ENCODE data around the gene IER5L.
"Not testable (repeated sequence)": the region's sequence is repeated elsewhere in the genome, so short reads cannot be mapped to it uniquely, and the experiment has no call there.

Gene IER5L

GRCh38 chr9:129202613-129203555, 24.8 kb upstream of the IER5L start:
- peak; percentile 26 to 51 for DNase-seq

GRCh38 chr9:129201866-129202265, 23.8 kb upstream of the IER5L start:
- no peak for DNase-seq

- DNase-seq: no peak
These were observed 23.2 kb upstream of the IER5L start for GRCh38 chr9:129201289-129201688.

- no peak for DNase-seq
These were observed 22.2 kb upstream of the IER5L start for GRCh38 chr9:129200255-129200654.

- no peak for DNase-seq
These were observed 21.0 kb upstream of the IER5L start for GRCh38 chr9:129199044-129199435.

GRCh38 chr9:129198319-129199043, 20.4 kb upstream of the IER5L start:
- no peak for DNase-seq

- DNase-seq: no peak
These were observed 19.9 kb upstream of the IER5L start for GRCh38 chr9:129197978-129198318.

- DNase-seq: not testable (repeated sequence)
These were observed 19.0 kb upstream of the IER5L start for GRCh38 chr9:129197045-129197444.

GRCh38 chr9:129195606-129196005, 17.5 kb upstream of the IER5L start:
- no peak for DNase-seq

GRCh38 chr9:129194221-129194620, 16.2 kb upstream of the IER5L start:
- DNase-seq: no peak

GRCh38 chr9:129193655-129194054, 15.6 kb upstream of the IER5L start:
- no peak for DNase-seq

GRCh38 chr9:129191234-129191633, 13.2 kb upstream of the IER5L start:
- DNase-seq: no peak

GRCh38 chr9:129189971-129190370, 11.9 kb upstream of the IER5L start:
- DNase-seq: not testable (repeated sequence)

GRCh38 chr9:129187042-129187441, 9.0 kb upstream of the IER5L start:
- no peak for DNase-seq

GRCh38 chr9:129185991-129186390, 7.9 kb upstream of the IER5L start:
- DNase-seq: no peak

GRCh38 chr9:129185402-129185801, 7.3 kb upstream of the IER5L start:
- DNase-seq: no peak

GRCh38 chr9:129184596-129185122, 6.6 kb upstream of the IER5L start:
- no peak for DNase-seq

- DNase-seq: no peak
These were observed 6.1 kb upstream of the IER5L start for GRCh38 chr9:129184219-129184524.

GRCh38 chr9:129183495-129184218, 5.6 kb upstream of the IER5L start:
- no peak for DNase-seq

GRCh38 chr9:129182625-129183494, 4.8 kb upstream of the IER5L start:
- peak; percentile 36 to 39 for DNase-seq

GRCh38 chr9:129182122-129182521, 4.1 kb upstream of the IER5L start:
- no peak for DNase-seq

GRCh38 chr9:129181246-129181645, 3.2 kb upstream of the IER5L start:
- no peak for DNase-seq

Measured in SHP77 (cell line).